Endothelial cell of umbilical vein (primary cell): ENCODE measurements around the gene SLC35E4. TPM values are rescaled to one million over a fixed set of nuclear protein-coding genes. Genes with fewer than 3 reads are reported as not detected.

Experiments used
- Bru-seq: library from RNA; stranded (reverse); fragments of 400-500 nt; gene quantifications from one replicate; lab custom pipeline; 2021; lab: Mats Ljungman, UMichigan
- BruChase-seq, 2 experiments: library from RNA; stranded (reverse); fragments of 400-500 nt; gene quantifications; one replicate each; lab custom pipeline; 2021; lab: Mats Ljungman, UMichigan
- BruUV-seq: library from RNA; stranded (reverse); fragments of 400-500 nt; replicated peaks from 2 replicates; lab custom pipeline; 2021; lab: Mats Ljungman, UMichigan
- CTCF ChIA-PET: fragments of 300-600, 350-600 bp; sonication (Branson Sonifier 250); formaldehyde crosslinking; loops from one replicate; lab custom pipeline; 2021; ENCODE audit warnings: antibody characterized with exemption, inconsistent platforms; lab: Charles Lee
- POLR2A ChIA-PET: fragments of 300-600, 350-600 bp; sonication (Branson Sonifier 250); formaldehyde crosslinking; loops from one replicate; lab custom pipeline; 2021; ENCODE audit warnings: antibody characterized with exemption, inconsistent platforms; lab: Charles Lee
- DNase-seq: peaks from one replicate; pipeline ENCODE4 v3.0.0-alpha.2; 2011; ENCODE audit warnings: low read depth, low spot score
- FAIRE-seq: peaks from 2 replicates; lab custom pipeline; 2011; peaks lifted over from hg19 to GRCh38; lab: Jason Lieb, UNC
- H2AFZ ChIP-seq: 2 replicates; pipeline ENCODE4 v1.6.0; 2012; ENCODE audit warnings: low read depth, low read length, control low read depth, inconsistent platforms
- H3K27ac ChIP-seq: 2 replicates; pipeline ENCODE4 v1.5.1; 2011; ENCODE audit warnings: low read depth, mild to moderate bottlenecking, control low read depth, low read length, moderate library complexity; ENCODE audit not compliant: insufficient read depth
- H3K27me3 ChIP-seq, 2 experiments: 2 replicates each; pipeline versions ENCODE4 v1.6.0 to v1.6.1; 2011; ENCODE audit warnings: low read length in 2 of 2, mixed read lengths in 1 of 2; ENCODE audit not compliant: control insufficient read depth in 2 of 2, insufficient read depth in 2 of 2
- H3K36me3 ChIP-seq, 2 experiments: 2 replicates in 1 of 2; 3 replicates in 1 of 2; pipeline ENCODE4 v1.5.1; 2011; ENCODE audit warnings: low read length in 2 of 2, mild to moderate bottlenecking in 1 of 2, moderate library complexity in 1 of 2; ENCODE audit not compliant: control insufficient read depth in 2 of 2, insufficient read depth in 2 of 2; ENCODE audit errors: extremely low read depth in 1 of 2
- H3K4me1 ChIP-seq: 3 replicates; pipeline ENCODE4 v1.5.1; 2011; ENCODE audit warnings: mild to moderate bottlenecking, low read length; ENCODE audit not compliant: control insufficient read depth, insufficient read depth; ENCODE audit errors: extremely low read depth
- H3K4me2 ChIP-seq: 2 replicates; pipeline ENCODE4 v1.6.1; 2011; ENCODE audit warnings: low read length, control low read depth, mixed read lengths; ENCODE audit not compliant: insufficient read depth
- H3K4me3 ChIP-seq, 3 experiments: fragments of 200-600 bp in 1 of 3; sonication (generic), shearing (Covaris generic) in 1 of 3; replicated peaks in 1 of 3; 2 replicates each; pipeline ENCODE4 v1.5.1; 2011 to 2016; ENCODE audit warnings: control low read depth in 3 of 3, low read length in 3 of 3, mild to moderate bottlenecking in 2 of 3, inconsistent platforms in 1 of 3, low read depth in 1 of 3, moderate library complexity in 1 of 3; ENCODE audit not compliant: insufficient read depth in 1 of 3
- H3K79me2 ChIP-seq: 2 replicates; pipeline ENCODE4 v1.6.0; 2012; ENCODE audit warnings: low read length, inconsistent platforms; ENCODE audit not compliant: control insufficient read depth, insufficient read depth
- H3K9ac ChIP-seq: replicated peaks from 2 replicates; pipeline ENCODE3; 2011; ENCODE audit warnings: low read length, control low read depth; ENCODE audit not compliant: insufficient read depth; ENCODE audit errors: extremely low read depth
- H3K9me1 ChIP-seq: replicated peaks from 3 replicates; pipeline ENCODE4 v1.6.0; 2011; ENCODE audit warnings: mild to moderate bottlenecking, low read length; ENCODE audit not compliant: control insufficient read depth, insufficient read depth; ENCODE audit errors: extremely low read depth
- H3K9me3 ChIP-seq: replicated peaks from 2 replicates; pipeline ENCODE4 v1.5.1; 2012; ENCODE audit warnings: low read length, inconsistent platforms; ENCODE audit not compliant: control insufficient read depth, insufficient read depth
- H4K20me1 ChIP-seq: replicated peaks from 2 replicates; pipeline ENCODE3; 2011; ENCODE audit warnings: mild to moderate bottlenecking, low read length; ENCODE audit not compliant: control insufficient read depth, insufficient read depth; ENCODE audit errors: extremely low read depth
- FOS ChIP-seq: IDR thresholded peaks from 2 replicates; pipeline ENCODE4 v1.6.1; 2011; ENCODE audit warnings: mild to moderate bottlenecking, low read length, moderate library complexity, borderline replicate concordance; ENCODE audit not compliant: insufficient read depth
- POLR2A ChIP-seq: IDR thresholded peaks from 2 replicates; pipeline ENCODE4 v1.6.1; 2012; ENCODE audit warnings: low read depth, mild to moderate bottlenecking, control low read depth, low read length
- POLR2AphosphoS5 ChIP-seq: IDR thresholded peaks from 2 replicates; pipeline ENCODE4 v1.6.1; 2012; ENCODE audit warnings: low read depth, mild to moderate bottlenecking, control low read depth, low read length, moderate library complexity; ENCODE audit not compliant: insufficient read depth
- dilution Hi-C: fragments of 300-500 bp; cut with MboI; formaldehyde crosslinking; loops from one replicate; pipeline ENCODE4 v1.15.0; 2019; ENCODE audit warnings: low sequenced_read_pairs; ENCODE audit not compliant: extremely low pct_ligation_motif_present
- intact Hi-C: fragments of 100-400 bp; cut with micrococcal nuclease; formaldehyde crosslinking; loops from one replicate; pipeline ENCODE4 v1.10.0; 2022
- long read RNA-seq: library from polyadenylated mRNA; stranded (forward); transcript quantifications from one replicate; pipeline ENCODE4 v2.0.0, GENCODE V29; 2021
- polyA minus RNA-seq, 3 experiments: library from RNA; depleted of rRNA, polyadenylated mRNA; stranded (reverse); fragments of >200 nt; gene quantifications; 1 replicate in 1 of 3; 2 replicates in 2 of 3; pipeline ENCODE4 v1.2.3, GENCODE V29; 2011
- polyA plus RNA-seq, 4 experiments: library from polyadenylated mRNA; depleted of rRNA in 3 of 4; stranded (reverse) in 3 of 4; unstranded in 1 of 4; fragments of >200 nt; gene quantifications; 2 replicates each; pipeline versions ENCODE4 v1.2.1 to v1.2.3, GENCODE V29; 2011 to 2012; ENCODE audit warnings: missing spikeins in 1 of 4
- total RNA-seq: library from RNA; stranded (reverse); gene quantifications from 2 replicates; pipeline ENCODE4 v1.2.3, GENCODE V29; 2021
- TF ChIP-seq, protein P1 (sequence below), 2 donors: IDR thresholded peaks; 1 replicate in 1 of 2; 2 replicates in 1 of 2; pipeline ENCODE4 v1.5.1; 2011; ENCODE audit warnings: low read length in 2 of 2, mild to moderate bottlenecking in 2 of 2, moderate library complexity in 2 of 2, control low read depth in 1 of 2, inconsistent platforms in 1 of 2, low read depth in 1 of 2; ENCODE audit not compliant: insufficient read depth in 1 of 2; ENCODE audit errors: extremely low read depth in 1 of 2

Gene SLC35E4, protein sequence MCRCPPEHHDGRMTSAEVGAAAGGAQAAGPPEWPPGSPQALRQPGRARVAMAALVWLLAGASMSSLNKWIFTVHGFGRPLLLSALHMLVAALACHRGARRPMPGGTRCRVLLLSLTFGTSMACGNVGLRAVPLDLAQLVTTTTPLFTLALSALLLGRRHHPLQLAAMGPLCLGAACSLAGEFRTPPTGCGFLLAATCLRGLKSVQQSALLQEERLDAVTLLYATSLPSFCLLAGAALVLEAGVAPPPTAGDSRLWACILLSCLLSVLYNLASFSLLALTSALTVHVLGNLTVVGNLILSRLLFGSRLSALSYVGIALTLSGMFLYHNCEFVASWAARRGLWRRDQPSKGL
- 15.3 TPM in 2 replicates for total RNA-seq
- polyA plus RNA-seq: 10.7 and 14.8 TPM in 2 replicates
- polyA plus RNA-seq (2011; cell fraction: cytosol; rRNA removed): 6.9 and 9.2 TPM in 2 replicates
- polyA plus RNA-seq (2011; cell fraction: nucleus; rRNA removed): 4.6 and 5.5 TPM in 2 replicates
- polyA plus RNA-seq (2012): 9.7 and 10.3 TPM in 2 replicates
- 8.3 and 9.2 TPM in 2 replicates for polyA minus RNA-seq
- 2.9 TPM for polyA minus RNA-seq (2011; cell fraction: cytosol; rRNA and poly(A)+ RNA removed)
- 3.8 and 6.2 TPM in 2 replicates for polyA minus RNA-seq (2011; cell fraction: nucleus; rRNA and poly(A)+ RNA removed)
- Bru-seq, nascent RNA: percentile 46 among the genes with signal in this experiment
- percentile 72 among the genes with signal in this experiment for BruChase-seq, experiment 1, labeled RNA remaining after a 6-hour chase
- percentile 71 among the genes with signal in this experiment for BruChase-seq, experiment 2, labeled RNA remaining after a 2-hour chase
- long read RNA-seq, transcript SLC35E4-201 (2 exons, 2,714 nt): major isoform, 64 of 91 reads
- long read RNA-seq, partial matches to known transcripts: 9 of 91 reads
- long read RNA-seq, other reads (novel, unspliced or antisense): 18 of 91 reads

DNA sequence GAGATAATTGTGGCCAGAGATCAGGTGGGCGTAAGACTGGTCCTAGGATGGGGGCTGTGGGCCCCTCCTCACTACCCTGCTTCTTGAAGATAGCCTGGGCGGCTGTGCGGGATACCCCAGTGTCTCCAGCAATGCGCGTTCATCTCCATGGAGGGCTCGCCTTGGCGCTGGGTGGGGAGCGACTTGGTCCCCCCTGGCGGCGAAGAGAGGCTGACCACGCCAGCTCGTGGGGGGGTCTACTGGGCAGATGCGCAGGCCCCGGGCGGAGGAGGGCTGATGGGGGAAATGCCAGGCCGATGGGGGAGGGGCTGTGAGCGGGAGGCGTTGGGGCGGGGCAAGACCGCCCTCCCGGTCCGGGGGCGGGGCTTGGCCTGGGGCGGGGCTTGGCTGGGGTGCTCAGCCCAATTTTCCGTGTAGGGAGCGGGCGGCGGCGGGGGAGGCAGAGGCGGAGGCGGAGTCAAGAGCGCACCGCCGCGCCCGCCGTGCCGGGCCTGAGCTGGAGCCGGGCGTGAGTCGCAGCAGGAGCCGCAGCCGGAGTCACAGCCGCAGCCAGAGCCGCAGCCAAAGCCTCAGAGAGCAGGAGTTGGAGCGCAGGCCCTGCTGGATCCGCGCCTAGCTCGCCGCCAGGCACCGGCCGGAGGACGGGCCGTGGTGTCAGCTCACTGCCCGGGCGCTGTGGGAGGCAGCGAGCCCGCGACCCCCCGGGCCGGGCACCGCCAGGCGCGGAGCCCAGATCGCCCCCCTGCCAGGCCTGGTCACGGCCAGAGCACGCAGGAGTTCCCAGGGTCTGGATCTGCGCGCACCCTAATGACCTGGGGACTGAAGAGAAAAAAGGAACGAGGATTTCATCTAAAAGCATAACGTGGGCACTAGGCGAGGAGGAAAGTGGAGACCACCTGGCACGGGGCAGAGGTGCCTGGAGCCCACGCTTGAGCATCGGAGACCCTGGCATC is at the start of gene SLC35E4:
Gene SLC35E4, plus strand, starts transcription at position 509 of the 953 bp plus-strand sequence. CDS start 670 bp downstream, outside the sequence.
- dilution Hi-C loops: no loop called here

More for the DNA sequence above, at the start of gene SLC35E4:
- Histone ChIP-seq H3K4me1 (peaks cover 31% of the 10 kb centered on the region), H3K9me1 (no peaks in the 10 kb centered on the region), H3K9me3 (no peaks in the 10 kb centered on the region), H3K27me3 (no peaks in the 10 kb centered on the region), H3K4me2 (peak within 1 kb of the TSS; percentile 95), H3K4me3 (peak within 1 kb of the TSS; percentile 52 to 85 (median 68)), H3K79me2 (peaks cover 37% of the 10 kb centered on the region), H3K9ac (peak within 1 kb of the TSS; percentile 79), H2AFZ (peak within 1 kb of the TSS; percentile 73), H3K27ac (peak within 1 kb of the TSS; percentile 93), H4K20me1 (no peaks in the 10 kb centered on the region), H3K36me3 (no peaks in the 10 kb centered on the region)
- intact Hi-C loops: loop anchor here (1.0 to 2.0 kb wide), 6 partner anchors 14 to 447 kb away; partner anchors contain the start of genes DUSP18 and OSBP2
- TF ChIP-seq POLR2AphosphoS5: peak; percentile 84
- TF ChIP-seq, protein P1, sequence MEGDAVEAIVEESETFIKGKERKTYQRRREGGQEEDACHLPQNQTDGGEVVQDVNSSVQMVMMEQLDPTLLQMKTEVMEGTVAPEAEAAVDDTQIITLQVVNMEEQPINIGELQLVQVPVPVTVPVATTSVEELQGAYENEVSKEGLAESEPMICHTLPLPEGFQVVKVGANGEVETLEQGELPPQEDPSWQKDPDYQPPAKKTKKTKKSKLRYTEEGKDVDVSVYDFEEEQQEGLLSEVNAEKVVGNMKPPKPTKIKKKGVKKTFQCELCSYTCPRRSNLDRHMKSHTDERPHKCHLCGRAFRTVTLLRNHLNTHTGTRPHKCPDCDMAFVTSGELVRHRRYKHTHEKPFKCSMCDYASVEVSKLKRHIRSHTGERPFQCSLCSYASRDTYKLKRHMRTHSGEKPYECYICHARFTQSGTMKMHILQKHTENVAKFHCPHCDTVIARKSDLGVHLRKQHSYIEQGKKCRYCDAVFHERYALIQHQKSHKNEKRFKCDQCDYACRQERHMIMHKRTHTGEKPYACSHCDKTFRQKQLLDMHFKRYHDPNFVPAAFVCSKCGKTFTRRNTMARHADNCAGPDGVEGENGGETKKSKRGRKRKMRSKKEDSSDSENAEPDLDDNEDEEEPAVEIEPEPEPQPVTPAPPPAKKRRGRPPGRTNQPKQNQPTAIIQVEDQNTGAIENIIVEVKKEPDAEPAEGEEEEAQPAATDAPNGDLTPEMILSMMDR (IDR thresholded peaks at IDR 0.05; ENCODE audit: extremely low read depth in 1 of 2, insufficient read depth in 1 of 2, low read depth in 1 of 2, low read length in 2 of 2): peak; percentile 26 to 61
- no peak for TF ChIP-seq FOS
- peak; percentile 90 for TF ChIP-seq POLR2A
- BruUV-seq: TSS peak; percentile 42
- POLR2A ChIA-PET: interaction anchor here (0.6 to 1.6 kb wide), 6 partner anchors 15 to 1103 kb away, joined by 3 to 9 read pairs (median 6); partner anchors contain the start of gene TCN2
- CTCF ChIA-PET: interaction anchor here (0.6 to 4.4 kb wide), 43 partner anchors 8 to 513 kb away, joined by 3 to 486 read pairs (median 5); partner anchors contain the start of genes DUSP18, OSBP2, PES1 and TCN2
- DNase-seq (peak; percentile 88), FAIRE-seq (no peak)
